H9 (cell line): ENCODE data around the gene KCND2. TPM values are rescaled to one million over a fixed set of nuclear protein-coding genes. Genes with fewer than 3 reads are reported as not detected.

Experiments used
- DNase-seq: peaks from one replicate; pipeline ENCODE4 v3.0.0-alpha.2; 2017
- H2AFZ ChIP-seq: one replicate; pipeline ENCODE4 v1.6.1; 2013; ENCODE audit warnings: mild to moderate bottlenecking, low read length, control low read depth, moderate library complexity
- H2AK5ac ChIP-seq: 2 replicates; pipeline ENCODE4 v1.6.1; 2013; ENCODE audit warnings: low read length, control low read depth, mixed read lengths; ENCODE audit not compliant: insufficient read length
- H2BK120ac ChIP-seq: one replicate; pipeline ENCODE4 v1.6.1; 2013; ENCODE audit warnings: low read depth, mild to moderate bottlenecking, low read length, control low read depth, inconsistent platforms; ENCODE audit not compliant: poor library complexity, severe bottlenecking
- H2BK12ac ChIP-seq: 2 replicates; pipeline ENCODE4 v1.6.1; 2013; ENCODE audit warnings: low read length, control low read depth, mixed read lengths, low read depth; ENCODE audit not compliant: insufficient read length
- H2BK15ac ChIP-seq: 2 replicates; pipeline ENCODE4 v1.6.1; 2013; ENCODE audit warnings: low read depth, low read length, control low read depth
- H2BK20ac ChIP-seq: one replicate; pipeline ENCODE4 v1.6.1; 2013; ENCODE audit warnings: low read depth, mild to moderate bottlenecking, low read length, control low read depth, inconsistent platforms; ENCODE audit not compliant: poor library complexity, severe bottlenecking
- H2BK5ac ChIP-seq: 2 replicates; pipeline ENCODE4 v1.6.1; 2013; ENCODE audit warnings: low read length, control low read depth, mixed read lengths; ENCODE audit not compliant: insufficient read length
- H3K14ac ChIP-seq: 2 replicates; pipeline ENCODE4 v1.6.1; 2013; ENCODE audit warnings: low read length, control low read depth; ENCODE audit not compliant: insufficient read depth
- H3K18ac ChIP-seq: 2 replicates; pipeline ENCODE4 v1.6.1; 2013; ENCODE audit warnings: low read depth, mild to moderate bottlenecking, mixed read lengths, low read length, control low read depth; ENCODE audit not compliant: insufficient read length
- H3K23ac ChIP-seq: 2 replicates; pipeline ENCODE4 v1.6.1; 2013; ENCODE audit warnings: low read length, control low read depth, mixed read lengths, low read depth; ENCODE audit not compliant: insufficient read length
- H3K23me2 ChIP-seq: 2 replicates; pipeline ENCODE4 v1.6.1; 2013; ENCODE audit warnings: low read depth, mild to moderate bottlenecking, mixed read lengths, low read length, control low read depth; ENCODE audit not compliant: insufficient read length, poor library complexity, severe bottlenecking
- H3K27ac ChIP-seq: 2 replicates; pipeline ENCODE4 v1.5.1; 2013; ENCODE audit warnings: low read length, control low read depth, mixed read lengths, low read depth; ENCODE audit not compliant: insufficient read length
- H3K27me3 ChIP-seq: 2 replicates; pipeline ENCODE4 v1.6.1; 2013; ENCODE audit warnings: low read length, control low read depth, inconsistent platforms; ENCODE audit not compliant: insufficient read depth
- H3K4ac ChIP-seq: 2 replicates; pipeline ENCODE4 v1.6.1; 2013; ENCODE audit warnings: low read depth, mild to moderate bottlenecking, control low read depth, inconsistent platforms, low read length, moderate library complexity
- H3K4me1 ChIP-seq: 2 replicates; pipeline ENCODE4 v1.6.1; 2013; ENCODE audit warnings: low read length, control low read depth, inconsistent platforms; ENCODE audit not compliant: insufficient read depth
- H3K4me2 ChIP-seq: 2 replicates; pipeline ENCODE4 v1.6.1; 2013; ENCODE audit warnings: low read length, control low read depth, mixed read lengths; ENCODE audit not compliant: insufficient read length, insufficient read depth
- H3K56ac ChIP-seq: 2 replicates; pipeline ENCODE4 v1.6.1; 2013; ENCODE audit warnings: low read depth, mild to moderate bottlenecking, mixed read lengths, low read length, control low read depth; ENCODE audit not compliant: insufficient read length
- H3K79me1 ChIP-seq: 2 replicates; pipeline ENCODE4 v1.6.1; 2013; ENCODE audit warnings: low read depth, mild to moderate bottlenecking, moderate library complexity, low read length, control low read depth, inconsistent platforms; ENCODE audit not compliant: insufficient read depth, poor library complexity, severe bottlenecking
- H3K79me2 ChIP-seq: 2 replicates; pipeline ENCODE4 v1.6.1; 2013; ENCODE audit warnings: low read length, control low read depth, inconsistent platforms; ENCODE audit not compliant: insufficient read depth
- H3K9ac ChIP-seq: 2 replicates; pipeline ENCODE4 v1.6.1; 2013; ENCODE audit warnings: low read length, control low read depth, mixed read lengths; ENCODE audit not compliant: insufficient read length; ENCODE audit errors: extremely low read depth
- H3K9me3 ChIP-seq: one replicate; pipeline ENCODE4 v1.6.1; 2013; ENCODE audit warnings: low read depth, low read length, inconsistent platforms; ENCODE audit not compliant: control insufficient read depth
- H3T11ph ChIP-seq: one replicate; pipeline ENCODE4 v1.6.1; 2013; ENCODE audit warnings: mild to moderate bottlenecking, low read length, control low read depth, inconsistent platforms
- H4K20me1 ChIP-seq: one replicate; pipeline ENCODE4 v1.6.1; 2013; ENCODE audit not compliant: control insufficient read depth, insufficient read length, insufficient read depth
- H4K5ac ChIP-seq: 2 replicates; pipeline ENCODE4 v1.6.1; 2013; ENCODE audit warnings: low read depth, mild to moderate bottlenecking, mixed read lengths, low read length, control low read depth; ENCODE audit not compliant: insufficient read length
- H4K8ac ChIP-seq: replicated peaks from 2 replicates; pipeline ENCODE4 v1.6.1; 2013; ENCODE audit warnings: low read length, control low read depth, mixed read lengths, low read depth; ENCODE audit not compliant: insufficient read length
- H4K91ac ChIP-seq: 2 replicates; pipeline ENCODE4 v1.6.1; 2013; ENCODE audit warnings: low read depth, mild to moderate bottlenecking, moderate library complexity, mixed read lengths, low read length, control low read depth; ENCODE audit not compliant: insufficient read length
- H3K27ac Mint-ChIP-seq, 3 experiments: 2 replicates in 2 of 3; 3 replicates in 1 of 3; pipeline ENCODE4 v1.8.0; 2020 to 2021; ENCODE audit warnings: mixed read lengths in 3 of 3, mild to moderate bottlenecking in 1 of 3, moderate library complexity in 1 of 3
- H3K27me3 Mint-ChIP-seq: 2 replicates; pipeline ENCODE4 v1.8.0; 2021; ENCODE audit warnings: low read depth, mild to moderate bottlenecking, moderate library complexity, mixed read lengths
- H3K36me3 Mint-ChIP-seq, 3 experiments: 2 replicates in 2 of 3; 3 replicates in 1 of 3; pipeline ENCODE4 v1.8.0; 2020 to 2021; ENCODE audit warnings: low read depth in 3 of 3, mixed read lengths in 3 of 3; ENCODE audit not compliant: insufficient read depth in 1 of 3
- H3K4me1 Mint-ChIP-seq, 2 experiments: 2 replicates each; pipeline ENCODE4 v1.8.0; 2020; ENCODE audit warnings: mixed read lengths in 2 of 2
- H3K4me3 Mint-ChIP-seq, 2 experiments: 2 replicates in 1 of 2; 3 replicates in 1 of 2; pipeline ENCODE4 v1.8.0; 2020 to 2021; ENCODE audit warnings: mild to moderate bottlenecking in 2 of 2, mixed read lengths in 2 of 2, moderate library complexity in 1 of 2
- H3K9me3 Mint-ChIP-seq, 2 experiments: 2 replicates in 1 of 2; 3 replicates in 1 of 2; pipeline ENCODE4 v1.8.0; 2020; ENCODE audit warnings: mild to moderate bottlenecking in 2 of 2, mixed read lengths in 2 of 2, moderate library complexity in 1 of 2
- WGBS: extraction: QIAGEN DNeasy Blood & Tissue Kit; methylation state at CpG from one replicate; pipeline ENCODE4 v1.1.7; 2013; ENCODE audit warnings: missing lambda C conversion rate, low lambda C conversion rate, mixed read lengths; ENCODE audit not compliant: insufficient read length; ENCODE audit errors: extremely low coverage; 5-methylcytosine and 5-hydroxymethylcytosine counted together
- total RNA-seq: library from RNA; stranded (reverse); gene quantifications from 2 replicates; pipeline ENCODE4 v1.2.1, GENCODE V29; 2021
- TF ChIP-seq, protein P1 (sequence below): fragments of 200-600 bp; sonication (generic); conservative IDR thresholded peaks from 3 replicates; pipeline ENCODE4 v1.8.0; 2021; ENCODE audit warnings: antibody characterized with exemption, mild to moderate bottlenecking

The KCND2 gene
- total RNA-seq, 1 experiment from 2014 or later = 6.4 TPM

GRCh38 chr7:120724955-120725354 is 452.0 kb downstream of the KCND2 start:
- Histone ChIP-seq H4K91ac (no peak overlapping the region), H2BK15ac (no peak overlapping the region), H3K9ac (no peak overlapping the region), H2BK5ac (no peak overlapping the region), H3K27ac (no peak overlapping the region), H3K27me3 (no peaks in the 10 kb centered on the region), H4K5ac (no peak overlapping the region), H2BK120ac (no peak overlapping the region), H4K20me1 (no peaks in the 10 kb centered on the region), H3K18ac (no peak overlapping the region), H2BK20ac (no peak overlapping the region), H2AFZ (no peak overlapping the region), H4K8ac (no peak overlapping the region), H3K4me1 (peaks cover 7% of the 10 kb centered on the region; the same call in 1 of the 2 replicates), H3K9me3 (no peaks in the 10 kb centered on the region), H3K4me2 (no peak overlapping the region), H3K4ac (no peak overlapping the region), H3K23ac (no peak overlapping the region), H3K14ac (no peak overlapping the region), H3T11ph (no peak overlapping the region), H3K23me2 (no peaks in the 10 kb centered on the region), H3K56ac (no peak overlapping the region), H2BK12ac (no peak overlapping the region), H3K79me2 (no peaks in the 10 kb centered on the region), H2AK5ac (no peak overlapping the region), H3K79me1 (no peaks in the 10 kb centered on the region)
- no peak for DNase-seq
- no CpG with 5 or more reads among the region's 2 CpGs for WGBS
- TF ChIP-seq, protein P1, sequence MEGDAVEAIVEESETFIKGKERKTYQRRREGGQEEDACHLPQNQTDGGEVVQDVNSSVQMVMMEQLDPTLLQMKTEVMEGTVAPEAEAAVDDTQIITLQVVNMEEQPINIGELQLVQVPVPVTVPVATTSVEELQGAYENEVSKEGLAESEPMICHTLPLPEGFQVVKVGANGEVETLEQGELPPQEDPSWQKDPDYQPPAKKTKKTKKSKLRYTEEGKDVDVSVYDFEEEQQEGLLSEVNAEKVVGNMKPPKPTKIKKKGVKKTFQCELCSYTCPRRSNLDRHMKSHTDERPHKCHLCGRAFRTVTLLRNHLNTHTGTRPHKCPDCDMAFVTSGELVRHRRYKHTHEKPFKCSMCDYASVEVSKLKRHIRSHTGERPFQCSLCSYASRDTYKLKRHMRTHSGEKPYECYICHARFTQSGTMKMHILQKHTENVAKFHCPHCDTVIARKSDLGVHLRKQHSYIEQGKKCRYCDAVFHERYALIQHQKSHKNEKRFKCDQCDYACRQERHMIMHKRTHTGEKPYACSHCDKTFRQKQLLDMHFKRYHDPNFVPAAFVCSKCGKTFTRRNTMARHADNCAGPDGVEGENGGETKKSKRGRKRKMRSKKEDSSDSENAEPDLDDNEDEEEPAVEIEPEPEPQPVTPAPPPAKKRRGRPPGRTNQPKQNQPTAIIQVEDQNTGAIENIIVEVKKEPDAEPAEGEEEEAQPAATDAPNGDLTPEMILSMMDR = no peak
- Mint-ChIP-seq H3K4me1 (peaks cover 25 to 29% of the 10 kb centered on the region in 2 experiments), H3K27me3 (no peaks in the 10 kb centered on the region), H3K9me3 (no peaks in the 10 kb centered on the region), H3K36me3 (no peaks in the 10 kb centered on the region), H3K4me3 (no peak overlapping the region), H3K27ac (no peak overlapping the region)
